GM12878 (cell line): ENCODE results near the gene SYT1. TPM values are rescaled to one million over a fixed set of nuclear protein-coding genes. Genes with fewer than 3 reads are reported as not detected.

Experiments used
- ATAC-seq: fragments of 200-7000 bp; cut with Tn5 transposase; 3 replicates; pipeline ENCODE4 v1.9.1; 2020; ENCODE audit warnings: mild to moderate bottlenecking, moderate library complexity
- BruUV-seq: library from RNA; stranded (reverse); fragments of 400-500 nt; replicated peaks from 2 replicates; lab custom pipeline; 2021; lab: Mats Ljungman, UMichigan
- CTCF ChIA-PET: fragments of 300-600 bp; sonication (Branson Sonifier 250); formaldehyde crosslinking; extraction: SDS; loops from one replicate; lab custom pipeline; 2021; ENCODE audit warnings: inconsistent platforms; lab: Yijun Ruan, JAX
- POLR2A ChIA-PET: fragments of 350-600 bp; formaldehyde crosslinking; extraction: SDS; loops from one replicate; lab custom pipeline; 2021; ENCODE audit warnings: inconsistent platforms; lab: Charles Lee
- RAD21 ChIA-PET: fragments of 300-600 bp; sonication (Branson Sonifier 250); formaldehyde crosslinking; loops from one replicate; lab custom pipeline; 2023; ENCODE audit warnings: antibody characterized with exemption; ENCODE audit not compliant: unreplicated experiment; lab: Charles Lee
- SMC1A ChIA-PET: fragments of 300-600 bp; sonication (Branson Sonifier 250); formaldehyde crosslinking; loops from one replicate; lab custom pipeline; 2023; ENCODE audit not compliant: unreplicated experiment, uncharacterized antibody; lab: Charles Lee
- DNase-seq: peaks from one replicate; pipeline ENCODE4 v3.0.0-alpha.2; 2011; ENCODE audit warnings: low read depth, low spot score
- FAIRE-seq: peaks from 3 replicates; lab custom pipeline; 2011; peaks lifted over from hg19 to GRCh38; lab: Jason Lieb, UNC
- H2AFZ ChIP-seq: 2 replicates; pipeline ENCODE4 v1.6.0; 2011; ENCODE audit warnings: low read depth, low read length, control low read depth; ENCODE audit not compliant: control insufficient read depth
- H3K27ac ChIP-seq: 2 replicates; pipeline ENCODE4 v1.5.1; 2011; ENCODE audit warnings: control low read depth; ENCODE audit not compliant: control insufficient read depth, insufficient read depth
- H3K27me3 ChIP-seq, 2 experiments: replicated peaks in 1 of 2; 2 replicates each; pipeline versions ENCODE4 v1.6.0 to v1.6.1; 2011; ENCODE audit warnings: low read length in 1 of 2; ENCODE audit not compliant: control insufficient read depth in 2 of 2, insufficient read depth in 2 of 2
- H3K36me3 ChIP-seq, 2 experiments: 2 replicates each; pipeline ENCODE4 v1.5.1; 2011; ENCODE audit warnings: low read length in 1 of 2; ENCODE audit not compliant: control insufficient read depth in 2 of 2, insufficient read depth in 2 of 2
- H3K4me1 ChIP-seq: 2 replicates; pipeline ENCODE4 v1.6.1; 2011; ENCODE audit warnings: mild to moderate bottlenecking, low read length, moderate library complexity, mixed read lengths; ENCODE audit not compliant: control insufficient read depth, insufficient read depth
- H3K4me2 ChIP-seq: 2 replicates; pipeline ENCODE4 v1.6.0; 2011; ENCODE audit warnings: control low read depth; ENCODE audit not compliant: control insufficient read depth, insufficient read depth
- H3K4me3 ChIP-seq: fragments of 200-600 bp; sonication (generic); 2 replicates; pipeline ENCODE4 v1.5.1; 2016
- H3K79me2 ChIP-seq: 2 replicates; pipeline ENCODE4 v1.6.0; 2011; ENCODE audit warnings: low read length; ENCODE audit not compliant: control insufficient read depth, insufficient read depth
- H3K9ac ChIP-seq: 2 replicates; pipeline ENCODE4 v1.8.0; 2011; ENCODE audit warnings: low read length, control low read depth, mixed read lengths; ENCODE audit not compliant: control insufficient read depth, insufficient read depth
- H3K9me3 ChIP-seq: replicated peaks from 3 replicates; pipeline ENCODE4 v1.5.1; 2011; ENCODE audit warnings: mild to moderate bottlenecking, low read length; ENCODE audit not compliant: control insufficient read depth, insufficient read depth
- H4K20me1 ChIP-seq: 2 replicates; pipeline ENCODE4 v1.6.0; 2011; ENCODE audit not compliant: control insufficient read depth, insufficient read depth
- PBX3 ChIP-seq: IDR thresholded peaks from 2 replicates; pipeline ENCODE4 v1.6.1; 2011; ENCODE audit warnings: mild to moderate bottlenecking, low read depth, low read length, moderate library complexity; ENCODE audit not compliant: insufficient replicate concordance
- STAT1 ChIP-seq: fragments of 450-650 bp; conservative IDR thresholded peaks from 2 replicates; pipeline ENCODE4 v1.6.1; 2014; ENCODE audit warnings: antibody characterized with exemption, mild to moderate bottlenecking
- ZBTB4 ChIP-seq: fragments of 450-650 bp; formaldehyde crosslinking; IDR thresholded peaks from 2 replicates; pipeline ENCODE4 v1.4.0; 2022; ENCODE audit warnings: mild to moderate bottlenecking, moderate library complexity
- WGBS: methylation state at CpG from one replicate; pipeline ENCODE4 v1.1.6; 2016; ENCODE audit warnings: low lambda C conversion rate; ENCODE audit not compliant: insufficient replicate concordance, insufficient coverage; ENCODE audit errors: missing lambda C conversion rate; 5-methylcytosine and 5-hydroxymethylcytosine counted together
- in situ Hi-C: fragments of 300-500 bp; cut with MboI; formaldehyde crosslinking; loops from 9 replicates; pipeline ENCODE4 v1.14.3; 2018; ENCODE audit warnings: mixed read lengths
- intact Hi-C: fragments of 100-400 bp; cut with micrococcal nuclease; formaldehyde crosslinking; loops from one replicate; pipeline ENCODE4 v1.14.2; 2022; ENCODE audit not compliant: unreplicated experiment
- polyA plus RNA-seq, 11 experiments: library from polyadenylated mRNA; depleted of rRNA in 4 of 11; unstranded in 6 of 11; stranded (reverse) in 5 of 11; fragments of >200 nt; fragmentation: Nextera tagmentation in 4 of 11; fragmentation: Illumina TruSeq in 1 of 11; extraction: Ambion mirVana in 4 of 11; extraction: Trizol in 1 of 11; gene quantifications; 1 replicate in 1 of 11; 2 replicates in 10 of 11; pipeline versions ENCODE4 v1.2.1 to v1.2.3, GENCODE V29; 2011 to 2016; ENCODE audit warnings: inconsistent platforms in 2 of 11, missing spikeins in 2 of 11, low read depth in 1 of 11
- total RNA-seq, 4 experiments: library from RNA; depleted of rRNA in 3 of 4; stranded (reverse); fragments of >200 nt in 3 of 4; fragmentation: Illumina TruSeq in 1 of 4; extraction: Trizol in 1 of 4; gene quantifications; 2 replicates each; pipeline versions ENCODE4 v1.2.1 to v1.2.3, GENCODE V29; 2013 to 2021

SYT1 gene
- total and polyA plus RNA-seq, 10 of the 15 experiments (the other 5 are each of a cell fraction or from before 2014, with no cell fraction given), result 0.10 to 0.28 TPM; not detected in 8

- TF ChIP-seq ZBTB4 (CRISPR knock-in tag), result no peak
These were observed 101.5 kb downstream of the SYT1 start (continued) for GRCh38 chr12:78966062-78966461.

GRCh38 chr12:78966926-78967325 lies 102.4 kb downstream of the SYT1 start:
- SMC1A ChIA-PET, result no interaction called here
- no TSS peak for BruUV-seq

More at GRCh38 chr12:78966926-78967325, 102.4 kb downstream of the SYT1 start:
- Histone ChIP-seq H3K4me3 (no peak overlapping the region), H3K27me3 (no peaks in the 10 kb centered on the region), H3K36me3 (no peaks in the 10 kb centered on the region), H3K79me2 (no peaks in the 10 kb centered on the region), H3K9ac (no peak overlapping the region), H3K27ac (no peak overlapping the region), H3K4me2 (no peak overlapping the region), H4K20me1 (no peaks in the 10 kb centered on the region), H3K4me1 (no peaks in the 10 kb centered on the region)
- WGBS, result 53% methylated on average over 2 of the region's 2 CpGs
- CTCF ChIA-PET, result no interaction called here
- DNase-seq, result no peak
- FAIRE-seq, result no peak
- POLR2A ChIA-PET, result no interaction called here
- intact Hi-C loops (no loop called here), in situ Hi-C loops (no loop called here)
- no peak for ATAC-seq
- TF ChIP-seq PBX3, result no peak
- TF ChIP-seq STAT1, result no peak
- TF ChIP-seq, all 136 proteins: peak for 0
- Histone ChIP-seq H3K9me3 (no peaks in the 10 kb centered on the region), H2AFZ (no peak overlapping the region)
- RAD21 ChIA-PET, result no interaction called here
